Fibroblast of villous mesenchyme (primary cell): ENCODE measurements around the gene ITGB1. TPM values are rescaled to one million over a fixed set of nuclear protein-coding genes. Genes with fewer than 3 reads are reported as not detected.

Experiments used
- DNase-seq: peaks from one replicate; pipeline ENCODE4 v3.0.0-alpha.2; 2010; ENCODE audit warnings: low read depth
- H3K4me3 ChIP-seq: 2 replicates; pipeline ENCODE4 v1.5.1; 2011; ENCODE audit warnings: low read depth, mild to moderate bottlenecking, low read length
- CTCF ChIP-seq: IDR thresholded peaks from 2 replicates; pipeline ENCODE4 v1.5.1; 2012; ENCODE audit warnings: low read depth, mild to moderate bottlenecking, low read length; ENCODE audit not compliant: insufficient read depth
- total RNA-seq: library from RNA; depleted of rRNA; stranded (reverse); fragments of >200 nt; gene quantifications from 2 replicates; pipeline ENCODE4 v1.2.3, GENCODE V29; 2012

Gene ITGB1
- total RNA-seq, 1 donor: 1,757 TPM

- TF ChIP-seq CTCF: no peak
- H3K4me3 ChIP-seq: peak overlapping the region; percentile 92
- DNase-seq: no peak
Measured at GRCh38 chr10:32959006-32959920, 1.2 kb upstream of the ITGB1 start.

GRCh38 chr10:32957341-32958084 is 517 bp downstream of the ITGB1 start:
- H3K4me3 ChIP-seq: peak overlapping the region; percentile 84
- DNase-seq: no peak
- TF ChIP-seq CTCF: no peak

- DNase-seq: no peak
- TF ChIP-seq CTCF: no peak
- H3K4me3 ChIP-seq: peak overlapping the region; percentile 84
Measured at GRCh38 chr10:32956365-32957197, 1.4 kb downstream of the ITGB1 start.

- no peak for TF ChIP-seq CTCF
- peak overlapping the region; percentile 84 for H3K4me3 ChIP-seq
Measured at GRCh38 chr10:32955790-32956189, 2.2 kb downstream of the ITGB1 start.

GRCh38 chr10:32955299-32955772 is 2.7 kb downstream of the ITGB1 start:
- no peak for DNase-seq
- H3K4me3 ChIP-seq: peak overlapping the region; percentile 84

More at GRCh38 chr10:32955790-32956189, 2.2 kb downstream of the ITGB1 start:
- DNase-seq: no peak

More at GRCh38 chr10:32955299-32955772, 2.7 kb downstream of the ITGB1 start:
- no peak for TF ChIP-seq CTCF
